ENCODE results near the gene ANKRD33B.
"Not testable (repeated sequence)": the region's sequence is repeated elsewhere in the genome, so short reads cannot be mapped to it uniquely, and the experiment has no call there.

The ANKRD33B gene

DNA sequence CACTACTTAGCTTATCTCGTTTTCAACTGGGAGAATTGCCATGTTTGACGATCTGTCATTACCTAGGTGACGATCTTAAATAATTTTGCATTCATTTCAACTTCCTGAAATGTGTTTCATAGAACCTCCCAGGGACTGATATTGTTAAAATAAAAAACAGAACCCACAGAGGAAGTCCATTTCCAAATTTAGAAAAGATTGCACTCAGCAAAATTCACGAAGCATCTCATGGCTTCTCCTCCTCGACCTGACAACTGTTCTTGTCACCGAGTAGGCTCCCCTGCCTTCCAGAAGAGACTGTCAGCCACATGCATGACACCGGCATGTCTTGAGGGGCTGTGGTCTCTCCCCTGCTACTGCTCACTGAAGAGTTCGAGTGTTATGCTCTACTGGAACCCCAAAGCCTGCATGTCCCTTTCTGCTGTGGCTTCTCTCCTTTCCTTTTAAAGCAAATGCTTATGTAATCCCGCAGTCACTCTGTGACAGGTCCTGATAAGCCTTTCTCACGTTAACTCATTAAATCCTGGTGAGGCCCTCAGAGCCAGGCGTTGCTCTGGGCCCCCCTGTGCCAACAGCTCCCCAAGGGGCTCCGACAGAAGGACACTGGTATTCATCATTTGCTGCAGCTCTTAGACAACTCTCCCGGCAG, 26.8 kb upstream of the ANKRD33B start:
- in situ Hi-C loops (cut with MboI; ENCODE audit: low sequenced_read_pairs), result no loop called here

DNA sequence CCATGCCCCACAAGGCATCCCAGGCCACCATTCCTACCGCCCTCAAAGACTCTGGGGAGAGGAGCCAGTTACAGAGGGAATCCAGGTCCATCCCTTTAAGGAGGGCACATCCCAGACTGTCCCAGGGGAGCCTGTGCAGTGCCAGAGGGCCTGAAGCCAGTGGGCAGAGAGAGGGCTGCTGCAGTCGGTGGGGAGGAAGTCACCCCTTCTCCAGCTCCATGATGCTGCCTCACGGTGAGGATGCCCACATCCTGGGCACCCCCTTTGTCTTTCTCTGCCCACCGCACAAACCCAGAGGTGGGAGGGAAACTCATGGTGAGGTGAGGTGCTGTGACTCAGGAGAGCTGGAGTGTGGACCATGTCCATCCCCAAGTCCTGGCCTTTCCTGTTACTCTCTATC, 26.2 kb upstream of the ANKRD33B start:
- in situ Hi-C loops (cut with MboI; ENCODE audit: low sequenced_read_pairs), result no loop called here

DNA sequence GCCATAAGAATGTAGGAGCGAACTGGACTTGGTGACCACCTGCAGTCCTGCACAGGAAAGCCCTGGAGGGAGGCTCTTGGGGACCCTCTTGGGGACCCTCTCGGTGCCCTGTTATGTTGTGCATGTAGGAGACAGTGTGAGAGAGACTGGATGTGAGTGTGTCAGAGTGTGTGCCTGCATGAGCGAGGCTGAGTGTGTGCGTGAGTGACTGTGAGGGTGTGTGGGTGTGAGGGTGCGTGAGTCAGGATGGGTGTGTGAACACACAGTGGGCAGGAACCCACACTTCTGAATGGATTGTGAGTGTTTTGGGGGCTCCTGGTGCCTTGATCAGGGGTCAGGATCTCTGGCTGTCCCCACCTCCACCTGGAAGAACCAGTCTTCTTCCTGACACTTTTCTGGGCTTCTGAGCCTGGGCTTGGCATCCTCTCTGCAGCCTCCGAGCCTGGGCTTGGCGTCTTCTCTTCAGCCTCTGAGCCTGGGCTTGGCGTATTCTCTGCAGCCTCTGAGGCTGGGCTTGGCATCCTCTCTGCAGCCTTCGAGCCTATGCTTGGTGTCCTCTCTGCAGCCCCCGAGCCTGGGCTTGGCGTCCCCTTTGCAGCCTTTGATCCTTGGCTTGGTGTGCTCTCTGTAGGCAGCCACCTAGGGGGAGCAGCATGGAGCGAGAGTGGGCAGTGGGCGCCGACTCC, 25.6 kb upstream of the ANKRD33B start:
- in situ Hi-C loops (cut with MboI; ENCODE audit: low sequenced_read_pairs), result no loop called here

DNA sequence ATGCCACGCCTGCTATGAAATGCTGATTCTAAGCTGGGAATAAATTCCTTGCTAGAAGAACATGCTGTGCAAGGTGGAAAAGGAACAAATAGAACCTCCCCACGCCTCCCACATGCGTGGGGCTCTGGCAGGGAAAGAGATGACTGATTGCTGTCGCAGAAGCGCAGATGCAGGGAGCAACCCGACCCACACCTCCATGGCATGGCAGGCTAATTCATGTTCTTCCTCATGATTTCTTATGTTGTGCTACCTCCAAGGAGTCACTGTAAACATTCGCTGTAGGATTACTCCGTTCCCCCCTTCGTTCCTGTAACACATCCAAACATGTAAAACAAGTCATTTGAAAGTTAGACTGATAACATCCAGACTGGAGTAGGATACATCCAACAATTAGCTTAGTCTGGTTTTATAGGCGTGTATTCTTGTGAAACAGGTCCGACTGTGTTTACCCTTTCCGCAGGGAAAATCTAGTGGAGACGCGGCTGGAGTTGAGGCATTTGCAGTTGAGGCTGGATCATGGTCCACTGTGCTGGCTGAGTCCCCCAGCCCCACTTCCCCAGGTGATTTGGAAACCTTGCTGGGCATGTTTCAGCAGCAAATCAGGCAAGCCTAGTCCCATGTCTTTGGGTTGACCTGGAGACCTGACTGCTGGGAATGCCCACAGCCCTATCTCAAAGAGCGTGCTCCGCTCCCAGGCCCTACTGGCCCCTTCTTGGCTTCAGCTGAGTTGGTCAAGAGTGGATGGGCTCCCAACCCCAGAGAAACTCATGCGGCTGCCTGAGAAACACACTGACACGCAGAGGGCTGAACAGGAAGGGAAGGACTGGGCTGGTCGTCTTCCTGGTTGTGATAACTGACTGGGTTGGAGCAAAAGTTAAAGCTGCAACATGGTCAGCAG, 24.8 kb upstream of the ANKRD33B start:
- in situ Hi-C loops (cut with MboI; ENCODE audit: low sequenced_read_pairs), result no loop called here

DNA sequence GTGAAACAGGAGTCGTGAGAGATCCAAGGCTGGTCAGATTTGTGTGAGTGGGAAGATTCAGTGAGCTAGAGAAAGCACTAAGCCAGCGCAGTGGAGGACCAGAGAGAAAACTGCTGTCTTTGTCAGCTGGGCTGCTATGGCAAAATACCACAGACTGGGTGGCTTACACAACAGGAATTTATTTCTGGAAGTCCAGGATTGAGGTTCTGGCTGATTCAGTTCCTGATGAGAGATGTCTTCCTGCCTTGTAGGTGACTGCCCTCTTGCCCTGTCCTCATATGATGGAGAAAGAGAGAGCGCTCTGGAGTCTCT, 24.2 kb upstream of the ANKRD33B start:
- in situ Hi-C loops (cut with MboI; ENCODE audit: low sequenced_read_pairs), result no loop called here

DNA sequence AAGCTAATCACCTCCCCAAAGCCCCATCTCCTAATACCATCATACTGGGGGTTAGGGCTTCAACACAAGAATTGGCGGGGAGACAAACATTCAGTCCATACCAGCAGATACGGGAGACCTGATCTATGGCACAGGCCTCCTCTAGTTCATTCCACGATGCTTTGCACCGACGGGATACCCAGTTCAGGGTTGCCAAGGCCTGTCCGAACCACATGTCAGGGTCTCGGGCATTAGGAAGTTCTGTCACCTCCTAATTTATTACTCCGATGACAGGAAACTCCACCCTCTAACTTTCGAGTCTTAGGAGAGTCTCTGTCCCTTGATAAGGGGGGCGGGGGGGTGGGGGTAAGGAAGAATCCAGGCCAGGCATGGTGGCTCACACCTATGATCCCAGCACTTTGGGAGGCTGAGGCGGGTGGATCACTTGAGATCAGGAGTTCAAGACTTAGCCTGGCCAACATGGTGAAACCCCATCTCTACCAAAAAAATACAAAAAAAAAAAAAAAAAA, 23.8 kb upstream of the ANKRD33B start:
- in situ Hi-C loops (cut with MboI; ENCODE audit: low sequenced_read_pairs), result no loop called here

DNA sequence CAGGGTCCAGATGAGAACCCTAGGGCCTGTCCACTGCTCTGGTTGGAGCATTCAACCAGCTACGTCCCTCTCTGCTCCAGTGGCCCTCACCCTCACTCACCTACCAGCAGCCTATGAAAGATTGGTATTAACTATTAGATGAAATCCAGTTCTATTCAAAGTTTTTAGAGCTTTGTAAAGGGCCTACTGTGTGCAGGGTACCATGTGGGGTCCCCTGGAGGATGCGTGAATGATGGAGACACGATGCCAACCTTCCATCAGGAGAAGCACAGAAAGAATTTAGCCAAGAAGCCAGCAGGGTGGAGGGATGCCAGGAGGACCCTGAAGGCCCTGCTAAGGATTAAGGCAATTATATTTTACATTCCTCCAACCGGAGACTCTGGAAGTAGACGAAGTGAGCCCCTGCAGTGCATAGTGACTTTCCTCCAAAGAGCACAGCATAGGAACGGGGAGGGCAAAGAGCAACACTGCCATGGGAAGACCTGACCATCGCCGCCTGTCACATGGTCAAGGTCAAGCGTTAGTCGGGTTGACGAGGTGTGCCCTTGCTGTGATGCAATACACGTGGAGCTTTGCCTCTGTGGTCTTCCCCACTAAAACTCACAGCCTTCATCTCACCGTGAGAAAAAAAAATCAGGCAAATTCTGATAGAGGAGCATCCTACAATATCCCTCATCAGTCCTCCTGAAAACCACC, 22.8 kb upstream of the ANKRD33B start:
- in situ Hi-C loops (cut with MboI; ENCODE audit: low sequenced_read_pairs), result no loop called here

DNA sequence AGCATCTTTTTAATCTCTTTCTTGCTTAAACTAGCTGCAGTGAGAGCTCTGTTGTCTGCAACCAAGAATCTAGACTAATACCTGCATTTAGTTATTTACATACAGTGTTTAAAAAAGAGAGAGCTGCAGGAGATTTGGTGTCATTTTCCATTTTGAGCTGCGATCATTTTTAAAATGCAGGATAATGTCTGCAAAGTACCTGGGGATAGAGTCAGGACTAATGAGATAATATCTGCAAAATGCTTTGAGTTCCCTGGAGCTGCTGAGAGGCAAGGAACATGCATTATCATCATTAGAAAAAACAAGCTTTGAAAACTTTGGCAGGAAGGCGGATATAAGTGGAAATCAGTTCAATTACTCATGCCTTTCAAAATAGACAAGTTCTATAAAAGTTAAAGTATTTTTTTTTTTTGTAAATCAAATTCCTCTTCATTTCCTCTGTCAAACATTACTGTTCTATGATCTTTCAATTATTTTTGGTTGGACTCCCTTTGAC, 21.8 kb upstream of the ANKRD33B start:
- in situ Hi-C loops (cut with MboI; ENCODE audit: low sequenced_read_pairs), result no loop called here

DNA sequence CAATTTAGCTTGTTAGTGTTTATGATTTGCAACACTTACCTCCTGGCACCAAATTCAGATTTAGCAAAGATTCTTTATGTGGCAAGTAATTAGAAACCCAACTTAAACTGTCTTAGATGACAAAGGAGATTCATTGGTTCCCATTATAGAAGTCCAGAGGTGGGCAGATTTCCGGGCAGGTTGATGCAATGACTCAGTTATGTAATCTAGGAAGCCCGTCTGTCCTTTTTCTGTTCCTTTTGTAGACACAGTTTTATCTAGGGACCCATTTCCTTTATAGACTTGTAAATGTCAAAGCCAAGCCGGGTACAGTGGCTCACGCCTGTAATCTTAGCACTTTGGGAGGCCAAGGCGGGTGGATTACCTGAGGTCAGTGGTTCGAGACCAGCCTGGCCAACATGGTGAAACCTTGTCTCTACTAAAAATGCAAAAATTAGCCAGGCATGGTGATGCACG, 20.3 kb upstream of the ANKRD33B start:
- in situ Hi-C loops (cut with MboI; ENCODE audit: low sequenced_read_pairs), result no loop called here

DNA sequence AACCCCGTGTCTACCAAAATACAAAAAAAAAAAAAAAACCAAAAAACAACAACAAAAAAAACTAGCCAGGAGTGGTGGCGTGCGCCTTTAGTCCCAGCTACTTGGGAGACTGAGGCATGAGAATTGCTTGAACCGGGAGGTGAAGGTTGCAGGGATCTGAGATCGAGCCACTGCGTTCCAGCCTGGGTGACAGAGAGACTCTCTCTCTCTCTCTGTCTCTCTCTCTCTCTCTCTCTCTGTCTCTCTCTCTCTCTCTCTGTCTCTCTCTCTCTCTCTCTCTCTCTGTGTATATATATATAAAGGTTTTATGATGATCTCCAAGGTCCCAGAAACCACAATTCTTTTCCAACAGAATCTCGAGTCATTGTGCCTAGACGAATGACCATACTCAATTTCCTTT, 18.8 kb upstream of the ANKRD33B start:
- in situ Hi-C loops (cut with MboI; ENCODE audit: low sequenced_read_pairs), result no loop called here

DNA sequence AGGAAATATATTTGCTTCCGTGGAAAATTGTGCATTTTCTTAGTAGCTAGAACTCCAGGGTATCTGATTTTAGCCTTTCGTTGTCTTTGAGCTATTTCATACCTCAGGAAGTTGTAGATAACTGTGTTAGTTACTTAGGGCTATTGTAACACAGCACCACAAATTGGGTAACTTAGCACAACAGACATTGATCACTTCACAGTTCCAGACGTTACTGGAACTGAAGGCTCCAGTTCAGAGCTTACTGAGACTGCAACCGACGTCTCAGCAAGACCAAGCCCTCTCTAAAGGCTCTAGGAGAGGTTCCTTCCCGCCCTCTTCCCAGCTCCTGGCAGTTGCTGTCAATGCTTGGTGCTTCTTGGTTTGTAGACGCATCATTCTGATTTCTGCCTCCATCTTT, 17.7 kb upstream of the ANKRD33B start:
- in situ Hi-C loops (cut with MboI; ENCODE audit: low sequenced_read_pairs), result no loop called here

DNA sequence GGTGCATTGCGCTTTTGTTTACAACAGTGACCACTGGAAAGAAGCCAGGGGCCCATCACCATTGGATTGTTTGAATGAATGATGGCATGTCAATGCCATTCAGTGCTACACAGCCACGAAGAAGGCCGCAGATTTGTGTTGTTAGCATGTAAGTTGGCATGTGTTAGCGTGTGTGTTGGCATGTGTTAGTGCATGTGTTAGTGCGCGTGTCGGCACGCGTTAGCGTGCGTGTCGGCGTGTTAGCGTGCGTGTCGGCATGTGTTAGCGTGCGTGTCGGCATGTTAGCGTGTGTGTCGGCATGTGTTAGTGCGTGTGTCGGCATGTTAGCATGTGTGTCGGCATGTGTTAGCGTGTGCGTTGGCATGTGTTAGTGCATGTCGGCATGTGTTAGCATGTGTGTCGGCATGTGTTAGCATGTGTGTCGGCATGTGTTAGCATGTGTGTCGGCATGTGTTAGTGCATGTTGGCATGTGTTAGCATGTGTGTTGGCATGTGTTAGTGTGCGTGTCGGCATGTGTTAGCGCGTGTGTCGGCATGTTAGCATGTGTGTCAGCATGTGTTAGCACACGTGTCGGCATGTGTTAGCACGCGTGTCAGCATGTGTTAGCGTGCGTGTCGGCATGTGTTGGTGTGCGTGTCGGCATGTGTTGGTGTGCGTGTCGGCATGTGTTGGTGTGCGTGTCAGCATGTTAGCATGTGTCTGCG, 15.3 kb upstream of the ANKRD33B start:
- in situ Hi-C loops (cut with MboI; ENCODE audit: low sequenced_read_pairs), result no loop called here

DNA sequence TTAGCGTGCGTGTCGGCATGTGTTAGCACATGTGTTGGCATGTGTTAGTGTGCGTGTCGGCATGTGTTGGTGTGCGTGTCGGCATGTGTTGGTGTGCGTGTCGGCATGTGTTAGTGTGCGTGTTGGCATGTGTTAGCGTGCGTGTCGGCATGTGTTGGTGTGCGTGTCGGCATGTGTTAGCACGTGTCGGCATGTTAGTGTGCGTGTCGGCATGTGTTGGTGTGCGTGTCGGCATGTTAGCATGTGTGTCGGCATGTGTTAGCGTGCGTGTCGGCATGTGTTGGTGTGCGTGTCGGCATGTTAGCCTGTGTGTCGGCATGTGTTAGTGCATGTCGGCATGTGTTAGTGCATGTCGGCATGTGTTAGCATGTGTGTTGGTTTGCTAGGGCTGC, 14.8 kb upstream of the ANKRD33B start:
- in situ Hi-C loops (cut with MboI; ENCODE audit: low sequenced_read_pairs), result not testable (repeated sequence)

DNA sequence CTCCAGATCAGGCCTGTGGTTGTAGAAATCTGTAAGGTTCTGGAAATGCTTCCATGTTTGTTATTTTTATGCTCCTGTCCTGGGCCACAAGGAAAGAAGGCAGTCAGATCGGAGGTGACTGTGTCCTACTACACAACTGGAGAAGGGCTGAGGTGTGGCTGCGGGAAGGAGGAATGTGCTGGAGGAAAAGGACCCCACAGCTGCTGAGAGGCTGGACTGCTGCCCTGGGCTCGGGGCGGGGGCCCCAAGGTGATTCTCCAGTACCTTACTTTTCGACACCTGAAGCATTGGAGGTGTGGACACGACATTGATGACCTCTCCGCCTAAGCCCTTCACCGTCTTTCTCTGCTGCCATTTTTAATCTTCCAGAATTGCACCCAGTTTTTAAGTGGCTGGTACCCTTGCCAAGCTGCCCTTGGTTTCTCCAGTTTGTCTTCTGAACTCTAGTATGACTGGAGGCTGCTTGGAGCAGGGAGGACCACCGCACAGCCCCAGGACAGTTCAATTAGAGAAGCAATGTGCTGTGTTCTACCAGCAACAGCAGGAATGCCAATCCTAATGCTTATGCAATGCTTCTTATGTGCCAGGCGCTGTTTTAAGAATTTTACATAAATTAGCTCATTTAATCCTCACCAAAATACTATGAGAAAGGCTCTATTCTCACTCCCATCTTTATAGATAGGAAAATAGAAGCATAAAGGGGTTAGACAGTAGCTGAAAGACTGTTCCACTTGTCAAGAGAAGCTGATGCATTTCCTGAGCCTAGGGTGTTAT, 13.5 kb upstream of the ANKRD33B start:
- in situ Hi-C loops (cut with MboI; ENCODE audit: low sequenced_read_pairs), result no loop called here

DNA sequence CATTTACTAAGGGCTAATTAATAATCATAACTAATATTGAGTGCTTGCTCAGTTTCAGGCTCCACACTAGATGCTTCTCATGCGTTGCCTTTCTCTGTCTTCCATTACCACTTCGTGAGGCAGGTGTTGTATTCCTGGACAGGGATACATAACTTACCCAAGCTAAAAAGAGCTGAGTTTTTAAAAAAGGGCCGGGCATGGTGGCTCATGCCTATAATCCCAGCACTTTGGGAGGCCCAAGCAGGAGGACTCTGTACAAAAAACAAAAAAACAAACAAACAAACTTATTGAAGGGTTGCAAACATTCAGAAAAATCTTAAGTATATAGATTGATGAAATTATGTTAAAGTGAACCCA, 12.1 kb upstream of the ANKRD33B start:
- in situ Hi-C loops (cut with MboI; ENCODE audit: low sequenced_read_pairs), result no loop called here

DNA sequence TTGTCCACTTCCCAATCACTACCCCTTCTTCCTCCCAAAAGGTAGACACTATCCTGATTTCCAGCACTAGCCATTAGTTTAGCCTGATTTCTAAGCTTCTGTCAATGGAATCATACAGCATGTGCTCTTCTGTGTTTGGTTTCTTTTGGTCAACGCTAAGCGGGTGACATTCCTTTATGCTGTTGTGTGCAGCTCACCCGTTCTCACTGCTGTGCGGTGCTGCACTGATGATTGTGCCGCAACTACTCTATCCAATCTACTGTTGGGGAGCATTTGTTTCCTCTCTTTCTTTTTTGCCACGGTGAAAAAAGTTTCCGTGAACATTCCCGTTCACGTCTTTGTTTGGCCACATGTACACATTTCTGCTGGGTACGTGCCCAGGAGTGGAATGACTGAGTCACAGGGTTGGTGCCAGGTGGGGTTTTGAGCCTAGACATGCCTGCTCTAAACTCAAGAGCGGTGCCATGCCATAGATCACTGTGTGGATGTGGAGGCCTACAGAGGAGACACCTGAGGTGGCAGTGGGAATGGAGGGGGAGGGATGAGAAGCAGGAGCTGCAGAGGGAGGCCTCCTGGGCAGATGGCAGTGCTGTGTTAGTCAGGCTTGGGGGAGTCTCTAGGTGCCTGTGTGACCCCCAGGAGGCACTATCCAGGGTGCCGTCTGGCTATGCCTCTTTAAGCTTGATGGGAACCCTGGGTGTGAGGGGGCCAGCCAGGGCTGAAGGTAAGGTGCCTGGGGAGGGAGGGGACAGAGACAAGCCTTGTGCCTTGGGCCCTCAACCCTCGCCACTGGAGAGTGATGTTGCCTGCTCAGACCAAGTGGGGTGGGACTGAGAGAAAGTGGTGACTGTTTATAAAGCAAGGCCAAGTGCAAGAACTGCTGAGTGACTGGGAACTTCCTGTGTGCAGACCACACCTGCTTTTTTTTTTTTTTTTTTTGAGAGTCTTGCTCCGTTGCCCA, 11.4 kb upstream of the ANKRD33B start:
- in situ Hi-C loops (cut with MboI; ENCODE audit: low sequenced_read_pairs), result no loop called here

DNA sequence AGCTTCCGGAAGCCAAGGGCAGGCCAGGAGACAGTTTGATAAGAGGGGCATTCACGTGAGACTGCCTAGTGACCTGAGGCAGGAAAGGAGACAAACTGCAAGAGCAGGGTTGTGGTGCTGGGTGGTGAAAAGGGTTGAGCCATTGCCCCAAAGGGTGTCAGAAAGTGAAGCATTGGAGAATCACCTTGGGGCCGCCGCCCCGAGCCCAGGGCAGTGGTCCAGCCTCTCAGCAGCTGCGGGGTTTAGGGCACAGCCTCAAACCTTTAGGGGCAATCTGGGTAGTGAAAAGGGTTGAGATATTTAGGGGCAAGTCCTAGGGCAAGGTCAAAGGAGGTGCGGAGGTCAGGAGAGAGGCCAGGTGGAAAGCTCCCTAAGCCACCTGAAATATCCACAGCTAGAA, 10.4 kb upstream of the ANKRD33B start:
- in situ Hi-C loops (cut with MboI; ENCODE audit: low sequenced_read_pairs), result no loop called here

DNA sequence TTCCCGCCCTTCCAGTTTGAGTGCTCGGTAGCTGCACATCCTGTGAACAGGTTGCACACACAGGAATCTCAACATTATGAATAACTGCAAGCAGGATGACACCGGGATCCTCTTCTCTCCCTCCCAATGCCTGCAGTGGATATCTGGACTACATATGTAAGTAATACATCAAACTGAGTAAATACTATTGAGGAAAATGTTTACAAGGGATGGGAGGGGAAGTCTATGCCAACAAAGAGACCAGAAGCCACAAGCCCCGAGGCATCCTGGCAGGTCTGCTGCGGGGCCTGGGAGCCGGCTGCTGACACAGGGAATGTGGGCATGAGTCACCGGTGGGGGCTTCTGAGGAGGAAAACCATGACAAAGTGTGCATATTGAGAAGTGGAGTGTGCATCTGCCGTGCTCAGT, 8.6 kb upstream of the ANKRD33B start:
- in situ Hi-C loops (cut with MboI; ENCODE audit: low sequenced_read_pairs), result no loop called here

All from HL-60/S4 (cell line).